K562 (cell line): ENCODE results near the gene PSMC3IP. TPM values are rescaled to one million over a fixed set of nuclear protein-coding genes. Genes with fewer than 3 reads are reported as not detected.
A peak's percentile ranks its signal among the peaks of the same experiment; 100 is the strongest.

Source experiments
- ATF1 ChIP-seq, 2 experiments: fragments of 450-650 bp in 1 of 2; IDR thresholded peaks; 2 replicates each; pipeline ENCODE4 v1.6.1; 2016; ENCODE audit warnings: missing compliant biosample characterization in 1 of 2, missing genetic modification characterization in 1 of 2
- GABPA ChIP-seq: fragments of 200-800 bp; sonication (Bioruptor generic); conservative IDR thresholded peaks from 2 replicates; pipeline ENCODE4 v1.6.1; 2016; ENCODE audit warnings: low read depth, missing genetic modification characterization, missing compliant biosample characterization
- JUND ChIP-seq, 2 experiments: IDR thresholded peaks; 2 replicates in 1 of 2; 3 replicates in 1 of 2; pipeline ENCODE4 v1.6.1; 2011; ENCODE audit warnings: borderline replicate concordance in 2 of 2, low read depth in 2 of 2, low read length in 2 of 2, improper control_type of control experiment in 1 of 2, missing biosample characterization in 1 of 2, missing genetic modification characterization in 1 of 2, missing genetic modification reagents in 1 of 2
- MEIS2 ChIP-seq: fragments of 450-650 bp; IDR thresholded peaks from 2 replicates; pipeline ENCODE4 v1.6.1; 2014; ENCODE audit warnings: mild to moderate bottlenecking; ENCODE audit not compliant: partially characterized antibody
- NCOA6 ChIP-seq: fragments of 450-650 bp; IDR thresholded peaks from 2 replicates; pipeline ENCODE4 v1.6.1; 2017; ENCODE audit warnings: mild to moderate bottlenecking
- NFIC ChIP-seq: fragments of 450-650 bp; IDR thresholded peaks from 2 replicates; pipeline ENCODE4 v1.6.1; 2017; ENCODE audit warnings: mild to moderate bottlenecking, inconsistent platforms
- POLR2B ChIP-seq: fragments of 450-650 bp; IDR thresholded peaks from 2 replicates; pipeline ENCODE4 v1.6.1; 2018; ENCODE audit warnings: low read depth; ENCODE audit not compliant: partially characterized antibody
- RCOR1 ChIP-seq, 2 experiments: IDR thresholded peaks; 2 replicates each; pipeline ENCODE4 v1.6.1; 2012; ENCODE audit warnings: low read depth in 2 of 2, low read length in 2 of 2, borderline replicate concordance in 1 of 2, improper control_type of control experiment in 1 of 2
- SMARCE1 ChIP-seq: fragments of 450-650 bp; IDR thresholded peaks from 2 replicates; pipeline ENCODE4 v1.7.1; 2016; ENCODE audit warnings: mild to moderate bottlenecking
- SUPT5H ChIP-seq: fragments of 450-650 bp; IDR thresholded peaks from 2 replicates; pipeline ENCODE4 v1.6.1; 2016
- polyA plus RNA-seq, 8 experiments: library from polyadenylated mRNA; depleted of rRNA in 4 of 8; stranded (reverse) in 5 of 8; unstranded in 3 of 8; fragments of >200 nt; fragmentation: Nextera tagmentation in 2 of 8; fragmentation: Illumina TruSeq in 1 of 8; extraction: Ambion mirVana in 2 of 8; extraction: Trizol in 1 of 8; gene quantifications; 2 replicates each; pipeline versions ENCODE4 v1.2.1 to v1.2.3, GENCODE V29; 2011 to 2014; ENCODE audit warnings: inconsistent platforms in 1 of 8, missing spikeins in 1 of 8
- total RNA-seq, 7 experiments: library from RNA; depleted of rRNA in 6 of 7; stranded (reverse); fragments of >200 nt in 6 of 7; fragmentation: Illumina TruSeq in 2 of 7; extraction: Trizol in 2 of 7; gene quantifications; 2 replicates each; pipeline versions ENCODE4 v1.2.1 to v1.2.3, GENCODE V29; 2011 to 2021; ENCODE audit warnings: low replicate concordance in 1 of 7
- TF ChIP-seq, protein P1 (sequence below), 2 experiments: fragments of 450-650 bp; conservative IDR thresholded peaks; 2 replicates each; pipeline ENCODE4 v1.6.1; 2017; ENCODE audit warnings: mild to moderate bottlenecking in 2 of 2, moderate library complexity in 2 of 2
- TF ChIP-seq, protein P2 (sequence below): fragments of 450-650 bp; IDR thresholded peaks from 2 replicates; pipeline ENCODE4 v1.7.1; 2018; ENCODE audit warnings: mild to moderate bottlenecking, low read depth; ENCODE audit not compliant: partially characterized antibody
- TF ChIP-seq, protein P3 (sequence below): fragments of 200-800 bp; sonication (Bioruptor generic); IDR thresholded peaks from 2 replicates; pipeline ENCODE4 v1.6.1; 2017; ENCODE audit warnings: missing genetic modification characterization, missing compliant biosample characterization
- TF ChIP-seq, protein P4 (sequence below), 2 experiments: IDR thresholded peaks; 2 replicates each; pipeline ENCODE4 v1.6.1; 2011; ENCODE audit warnings: borderline replicate concordance in 1 of 2, control low read depth in 1 of 2, low read depth in 1 of 2, low read length in 1 of 2, mild to moderate bottlenecking in 1 of 2, mixed read lengths in 1 of 2, moderate library complexity in 1 of 2; ENCODE audit not compliant: insufficient read depth in 1 of 2, insufficient read length in 1 of 2, poor library complexity in 1 of 2, severe bottlenecking in 1 of 2; ENCODE audit errors: extremely low read depth in 1 of 2
- TF ChIP-seq, protein P5 (sequence below), 2 experiments: fragments of 250-450 bp in 1 of 2; fragments of 450-650 bp in 1 of 2; sonication (Bioruptor Pico) in 1 of 2; IDR thresholded peaks; 2 replicates each; pipeline versions ENCODE4 v1.6.1 to v1.8.0; 2016 to 2021; ENCODE audit warnings: mild to moderate bottlenecking in 2 of 2, moderate library complexity in 2 of 2, missing compliant biosample characterization in 1 of 2, missing genetic modification characterization in 1 of 2
- TF ChIP-seq, protein P6 (sequence below): fragments of 450-650 bp; IDR thresholded peaks from one replicate; pipeline ENCODE4 v1.6.1; 2018; ENCODE audit warnings: mild to moderate bottlenecking, moderate library complexity; ENCODE audit not compliant: partially characterized antibody

Gene PSMC3IP
- total and polyA plus RNA-seq, 9 of the 15 experiments (the other 6 are each of a cell fraction or from before 2014, with no cell fraction given), result 13.8 to 65.6 (median 32.8) TPM

DNA sequence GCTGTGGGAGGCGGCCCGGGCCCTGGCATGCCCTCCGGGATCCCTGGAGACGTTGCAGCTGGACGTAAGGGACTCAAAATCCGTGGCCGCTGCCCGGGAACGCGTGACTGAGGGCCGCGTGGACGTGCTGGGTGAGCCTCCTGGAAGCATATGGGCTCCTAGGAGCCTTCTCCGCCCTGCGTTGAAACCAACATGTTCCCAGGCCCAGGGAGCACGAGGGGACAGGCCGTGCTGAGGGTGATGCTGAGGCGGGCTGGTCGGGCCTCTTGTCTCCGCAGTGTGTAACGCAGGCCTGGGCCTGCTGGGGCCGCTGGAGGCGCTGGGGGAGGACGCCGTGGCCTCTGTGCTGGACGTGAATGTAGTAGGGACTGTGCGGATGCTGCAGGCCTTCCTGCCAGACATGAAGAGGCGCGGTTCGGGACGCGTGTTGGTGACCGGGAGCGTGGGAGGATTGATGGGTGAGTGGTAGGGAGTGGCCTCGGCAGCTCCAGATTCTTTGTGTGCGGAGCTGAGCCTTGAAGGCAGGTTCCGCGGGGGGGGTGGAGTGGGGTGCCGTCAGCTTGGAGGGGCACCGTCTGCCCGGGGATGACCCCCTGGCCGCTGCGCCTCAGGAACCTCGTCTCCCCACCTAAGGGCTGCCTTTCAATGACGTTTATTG is 24.2 kb downstream of the PSMC3IP start (continued):
- TF ChIP-seq, protein P1, sequence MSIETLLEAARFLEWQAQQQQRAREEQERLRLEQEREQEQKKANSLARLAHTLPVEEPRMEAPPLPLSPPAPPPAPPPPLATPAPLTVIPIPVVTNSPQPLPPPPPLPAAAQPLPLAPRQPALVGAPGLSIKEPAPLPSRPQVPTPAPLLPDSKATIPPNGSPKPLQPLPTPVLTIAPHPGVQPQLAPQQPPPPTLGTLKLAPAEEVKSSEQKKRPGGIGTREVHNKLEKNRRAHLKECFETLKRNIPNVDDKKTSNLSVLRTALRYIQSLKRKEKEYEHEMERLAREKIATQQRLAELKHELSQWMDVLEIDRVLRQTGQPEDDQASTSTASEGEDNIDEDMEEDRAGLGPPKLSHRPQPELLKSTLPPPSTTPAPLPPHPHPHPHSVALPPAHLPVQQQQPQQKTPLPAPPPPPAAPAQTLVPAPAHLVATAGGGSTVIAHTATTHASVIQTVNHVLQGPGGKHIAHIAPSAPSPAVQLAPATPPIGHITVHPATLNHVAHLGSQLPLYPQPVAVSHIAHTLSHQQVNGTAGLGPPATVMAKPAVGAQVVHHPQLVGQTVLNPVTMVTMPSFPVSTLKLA (conservative IDR thresholded peaks at IDR 0.05), result peak in 1 of 2 experiments; percentile 86; a peak in 3 of 4 replicates
- TF ChIP-seq SMARCE1 (no peak), GABPA (tag) (peak; percentile 48), SUPT5H (peak; percentile 32; the same call in 1 of the 2 replicates), ATF1 (CRISPR knock-in tag; IDR thresholded peaks at IDR 0.05) (no peak), ATF1 (tag; IDR thresholded peaks at IDR 0.05) (peak; percentile 65), RCOR1 (IDR thresholded peaks at IDR 0.05; ENCODE audit: borderline replicate concordance in 1 of 2, low read depth in 2 of 2, low read length in 2 of 2) (peak in 1 of 2 experiments; percentile 81; a peak in 2 of 4 replicates), NCOA6 (no peak), NFIC (peak; percentile 63), POLR2B (peak; percentile 29), JUND (IDR thresholded peaks at IDR 0.05; ENCODE audit: borderline replicate concordance, low read depth, low read length) (no peak; the same call in 1 of the 2 replicates), JUND (tag; IDR thresholded peaks at IDR 0.05; ENCODE audit: borderline replicate concordance, low read depth, low read length) (peak; percentile 22; the same call in 1 of the 3 replicates), MEIS2 (peak; percentile 78)
- TF ChIP-seq, protein P2, sequence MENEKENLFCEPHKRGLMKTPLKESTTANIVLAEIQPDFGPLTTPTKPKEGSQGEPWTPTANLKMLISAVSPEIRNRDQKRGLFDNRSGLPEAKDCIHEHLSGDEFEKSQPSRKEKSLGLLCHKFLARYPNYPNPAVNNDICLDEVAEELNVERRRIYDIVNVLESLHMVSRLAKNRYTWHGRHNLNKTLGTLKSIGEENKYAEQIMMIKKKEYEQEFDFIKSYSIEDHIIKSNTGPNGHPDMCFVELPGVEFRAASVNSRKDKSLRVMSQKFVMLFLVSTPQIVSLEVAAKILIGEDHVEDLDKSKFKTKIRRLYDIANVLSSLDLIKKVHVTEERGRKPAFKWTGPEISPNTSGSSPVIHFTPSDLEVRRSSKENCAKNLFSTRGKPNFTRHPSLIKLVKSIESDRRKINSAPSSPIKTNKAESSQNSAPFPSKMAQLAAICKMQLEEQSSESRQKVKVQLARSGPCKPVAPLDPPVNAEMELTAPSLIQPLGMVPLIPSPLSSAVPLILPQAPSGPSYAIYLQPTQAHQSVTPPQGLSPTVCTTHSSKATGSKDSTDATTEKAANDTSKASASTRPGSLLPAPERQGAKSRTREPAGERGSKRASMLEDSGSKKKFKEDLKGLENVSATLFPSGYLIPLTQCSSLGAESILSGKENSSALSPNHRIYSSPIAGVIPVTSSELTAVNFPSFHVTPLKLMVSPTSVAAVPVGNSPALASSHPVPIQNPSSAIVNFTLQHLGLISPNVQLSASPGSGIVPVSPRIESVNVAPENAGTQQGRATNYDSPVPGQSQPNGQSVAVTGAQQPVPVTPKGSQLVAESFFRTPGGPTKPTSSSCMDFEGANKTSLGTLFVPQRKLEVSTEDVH, result peak; percentile 30
- TF ChIP-seq, protein P3, sequence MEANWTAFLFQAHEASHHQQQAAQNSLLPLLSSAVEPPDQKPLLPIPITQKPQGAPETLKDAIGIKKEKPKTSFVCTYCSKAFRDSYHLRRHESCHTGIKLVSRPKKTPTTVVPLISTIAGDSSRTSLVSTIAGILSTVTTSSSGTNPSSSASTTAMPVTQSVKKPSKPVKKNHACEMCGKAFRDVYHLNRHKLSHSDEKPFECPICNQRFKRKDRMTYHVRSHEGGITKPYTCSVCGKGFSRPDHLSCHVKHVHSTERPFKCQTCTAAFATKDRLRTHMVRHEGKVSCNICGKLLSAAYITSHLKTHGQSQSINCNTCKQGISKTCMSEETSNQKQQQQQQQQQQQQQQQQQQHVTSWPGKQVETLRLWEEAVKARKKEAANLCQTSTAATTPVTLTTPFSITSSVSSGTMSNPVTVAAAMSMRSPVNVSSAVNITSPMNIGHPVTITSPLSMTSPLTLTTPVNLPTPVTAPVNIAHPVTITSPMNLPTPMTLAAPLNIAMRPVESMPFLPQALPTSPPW (CRISPR knock-in tag), result peak; percentile 36; the same call in 1 of the 2 replicates
- TF ChIP-seq, protein P4, sequence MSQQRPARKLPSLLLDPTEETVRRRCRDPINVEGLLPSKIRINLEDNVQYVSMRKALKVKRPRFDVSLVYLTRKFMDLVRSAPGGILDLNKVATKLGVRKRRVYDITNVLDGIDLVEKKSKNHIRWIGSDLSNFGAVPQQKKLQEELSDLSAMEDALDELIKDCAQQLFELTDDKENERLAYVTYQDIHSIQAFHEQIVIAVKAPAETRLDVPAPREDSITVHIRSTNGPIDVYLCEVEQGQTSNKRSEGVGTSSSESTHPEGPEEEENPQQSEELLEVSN (IDR thresholded peaks at IDR 0.05; ENCODE audit: borderline replicate concordance in 1 of 2, extremely low read depth in 1 of 2, insufficient read depth in 1 of 2, insufficient read length in 1 of 2, low read depth in 1 of 2, low read length in 1 of 2, poor library complexity in 1 of 2, severe bottlenecking in 1 of 2), result peak in 1 of 2 experiments; percentile 67
- TF ChIP-seq, protein P5, sequence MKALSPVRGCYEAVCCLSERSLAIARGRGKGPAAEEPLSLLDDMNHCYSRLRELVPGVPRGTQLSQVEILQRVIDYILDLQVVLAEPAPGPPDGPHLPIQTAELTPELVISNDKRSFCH (CRISPR knock-in tag; IDR thresholded peaks at IDR 0.05), result no peak
- TF ChIP-seq, protein P5 (tag; IDR thresholded peaks at IDR 0.05), result no peak
- TF ChIP-seq, protein P6, sequence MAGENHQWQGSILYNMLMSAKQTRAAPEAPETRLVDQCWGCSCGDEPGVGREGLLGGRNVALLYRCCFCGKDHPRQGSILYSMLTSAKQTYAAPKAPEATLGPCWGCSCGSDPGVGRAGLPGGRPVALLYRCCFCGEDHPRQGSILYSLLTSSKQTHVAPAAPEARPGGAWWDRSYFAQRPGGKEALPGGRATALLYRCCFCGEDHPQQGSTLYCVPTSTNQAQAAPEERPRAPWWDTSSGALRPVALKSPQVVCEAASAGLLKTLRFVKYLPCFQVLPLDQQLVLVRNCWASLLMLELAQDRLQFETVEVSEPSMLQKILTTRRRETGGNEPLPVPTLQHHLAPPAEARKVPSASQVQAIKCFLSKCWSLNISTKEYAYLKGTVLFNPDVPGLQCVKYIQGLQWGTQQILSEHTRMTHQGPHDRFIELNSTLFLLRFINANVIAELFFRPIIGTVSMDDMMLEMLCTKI, result no peak
